LNCAP (cell line): Measurements from ENCODE around the gene TIAM2.

Source experiments
- TF ChIP-seq, protein P1 (sequence below): fragments of 450-650 bp; IDR thresholded peaks from 2 replicates; pipeline ENCODE4 v1.5.1; 2017; ENCODE audit warnings: mild to moderate bottlenecking

Gene TIAM2

DNA sequence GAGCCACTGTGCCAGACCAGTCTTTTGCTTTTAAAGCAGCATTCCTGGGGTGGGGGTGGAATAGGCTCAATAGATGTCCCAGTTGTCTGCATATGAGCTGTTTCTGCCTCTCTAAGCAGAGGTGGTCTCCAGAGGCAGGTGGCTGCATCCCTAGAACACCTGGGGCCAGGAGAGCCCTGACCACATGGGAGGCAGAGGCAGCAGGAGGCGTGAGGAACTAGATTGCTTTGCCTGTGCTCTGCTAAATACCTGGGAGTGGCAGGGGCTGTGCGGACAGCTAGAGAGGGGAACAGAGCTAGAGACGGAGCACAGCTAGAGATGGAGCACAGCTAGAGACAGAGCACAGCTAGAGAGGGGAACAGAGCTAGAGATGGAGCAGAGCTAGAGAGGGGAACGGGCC is 239.6 kb downstream of the TIAM2 start:
- TF ChIP-seq, protein P1, sequence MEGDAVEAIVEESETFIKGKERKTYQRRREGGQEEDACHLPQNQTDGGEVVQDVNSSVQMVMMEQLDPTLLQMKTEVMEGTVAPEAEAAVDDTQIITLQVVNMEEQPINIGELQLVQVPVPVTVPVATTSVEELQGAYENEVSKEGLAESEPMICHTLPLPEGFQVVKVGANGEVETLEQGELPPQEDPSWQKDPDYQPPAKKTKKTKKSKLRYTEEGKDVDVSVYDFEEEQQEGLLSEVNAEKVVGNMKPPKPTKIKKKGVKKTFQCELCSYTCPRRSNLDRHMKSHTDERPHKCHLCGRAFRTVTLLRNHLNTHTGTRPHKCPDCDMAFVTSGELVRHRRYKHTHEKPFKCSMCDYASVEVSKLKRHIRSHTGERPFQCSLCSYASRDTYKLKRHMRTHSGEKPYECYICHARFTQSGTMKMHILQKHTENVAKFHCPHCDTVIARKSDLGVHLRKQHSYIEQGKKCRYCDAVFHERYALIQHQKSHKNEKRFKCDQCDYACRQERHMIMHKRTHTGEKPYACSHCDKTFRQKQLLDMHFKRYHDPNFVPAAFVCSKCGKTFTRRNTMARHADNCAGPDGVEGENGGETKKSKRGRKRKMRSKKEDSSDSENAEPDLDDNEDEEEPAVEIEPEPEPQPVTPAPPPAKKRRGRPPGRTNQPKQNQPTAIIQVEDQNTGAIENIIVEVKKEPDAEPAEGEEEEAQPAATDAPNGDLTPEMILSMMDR: no peak

DNA sequence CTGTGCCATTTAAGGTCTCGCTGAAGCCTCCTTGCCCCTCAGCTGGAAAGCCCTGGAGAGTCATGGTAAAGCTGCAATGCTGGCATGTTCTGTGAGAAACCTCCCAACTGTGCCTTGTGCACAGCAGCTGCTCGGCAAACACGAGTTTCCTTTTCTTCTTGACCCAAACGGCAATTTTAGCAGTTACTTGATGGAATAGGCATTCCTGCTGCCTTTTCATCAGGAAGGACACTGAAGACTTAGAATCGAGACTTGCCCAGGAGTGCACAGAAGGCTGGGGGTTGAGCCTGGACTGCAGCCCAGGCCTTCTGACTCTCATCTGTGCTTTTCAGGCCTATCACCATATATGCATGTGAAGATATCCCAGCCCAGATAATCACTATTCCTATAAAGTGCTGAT is 240.0 kb downstream of the TIAM2 start:
- TF ChIP-seq, protein P1: no peak

DNA sequence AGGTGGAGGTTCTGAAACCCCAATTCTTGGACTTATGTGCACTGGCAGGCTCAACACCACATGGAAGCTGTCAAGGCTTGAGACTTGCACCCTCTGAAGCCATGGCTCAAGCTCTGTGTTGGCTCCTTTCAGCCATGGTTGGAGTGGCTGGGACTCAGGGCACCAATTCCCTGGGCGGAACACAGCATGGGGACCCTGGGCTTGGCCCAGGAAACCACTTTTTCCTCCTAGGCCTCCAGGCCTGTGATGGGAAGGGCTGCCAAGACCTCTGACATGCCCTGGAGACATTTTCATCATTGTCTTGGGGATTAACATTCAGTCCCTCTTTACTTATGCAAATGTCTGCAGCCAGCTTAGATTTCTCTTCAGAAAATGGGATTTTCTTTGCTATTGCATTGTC is 242.5 kb downstream of the TIAM2 start:
- TF ChIP-seq, protein P1: no peak

DNA sequence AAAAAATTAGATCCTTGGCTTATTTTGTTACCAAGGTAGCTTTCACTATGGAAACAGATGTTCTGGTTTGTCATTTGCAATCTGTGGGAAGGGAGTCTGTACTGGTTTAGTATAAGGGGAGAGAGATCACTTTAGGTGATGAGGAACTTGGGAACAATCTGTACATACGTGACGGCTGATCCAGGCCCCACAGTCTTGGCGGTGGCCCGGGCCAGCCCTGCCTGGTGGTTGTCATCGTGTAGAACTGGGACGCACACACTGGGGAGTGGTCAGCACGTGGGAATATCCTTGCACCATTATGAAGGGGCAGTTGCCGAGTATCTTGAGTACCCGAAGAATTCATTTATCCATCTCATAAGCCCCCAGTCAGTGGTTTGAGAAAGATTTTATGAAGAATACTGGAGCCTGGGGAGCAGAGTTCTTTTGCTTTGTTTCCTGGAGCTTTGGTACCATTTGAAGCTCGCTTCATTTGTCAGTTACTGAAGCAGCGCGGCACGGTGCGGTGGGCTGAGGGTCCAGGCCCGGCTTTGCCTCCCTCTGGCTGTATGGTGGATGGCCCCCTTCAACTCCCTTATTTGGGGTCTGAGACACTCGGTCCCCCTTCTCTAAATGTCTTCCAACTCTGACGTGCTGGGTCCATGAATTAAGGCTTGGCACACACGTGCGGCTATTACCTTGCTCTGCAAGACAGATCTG is 245.9 kb downstream of the TIAM2 start:
- TF ChIP-seq, protein P1: no peak

DNA sequence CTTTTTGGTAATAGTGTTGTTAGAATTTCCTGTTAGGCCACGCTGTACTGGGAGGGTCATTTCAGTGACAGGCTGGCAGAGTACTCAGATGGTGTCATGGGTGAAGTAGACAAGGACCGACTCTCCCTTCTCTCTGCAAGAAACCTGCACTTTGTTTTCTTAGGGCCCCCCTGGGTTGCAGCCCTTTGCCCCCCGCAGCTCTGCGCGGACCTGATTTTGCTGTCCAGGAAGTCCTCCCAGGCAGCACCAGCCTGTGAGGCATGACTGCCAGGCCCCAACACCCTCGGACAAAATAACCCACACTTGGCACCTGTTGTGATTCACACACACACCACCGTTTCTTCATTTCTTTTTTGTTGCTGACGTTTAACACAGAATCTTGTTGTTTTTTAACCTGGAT is 246.9 kb downstream of the TIAM2 start:
- TF ChIP-seq, protein P1: no peak

DNA sequence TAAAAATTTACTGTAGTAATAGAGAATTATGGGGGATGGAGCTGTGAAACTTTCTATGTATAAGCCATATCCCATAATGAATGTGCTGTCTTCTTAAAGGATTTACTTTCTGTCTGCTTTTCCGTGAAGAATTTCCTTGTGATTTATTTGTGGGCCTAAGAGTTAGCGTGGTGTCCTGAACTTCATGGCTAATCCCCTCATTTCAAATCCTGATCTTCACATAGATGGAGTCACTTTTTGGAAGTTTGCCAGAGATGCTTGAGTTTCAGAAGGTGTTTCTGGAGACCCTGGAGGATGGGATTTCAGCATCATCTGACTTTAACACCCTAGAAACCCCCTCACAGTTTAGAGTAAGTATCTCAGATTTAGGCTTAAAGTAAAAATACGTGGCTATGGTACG is 249.3 kb downstream of the TIAM2 start:
- TF ChIP-seq, protein P1: no peak

DNA sequence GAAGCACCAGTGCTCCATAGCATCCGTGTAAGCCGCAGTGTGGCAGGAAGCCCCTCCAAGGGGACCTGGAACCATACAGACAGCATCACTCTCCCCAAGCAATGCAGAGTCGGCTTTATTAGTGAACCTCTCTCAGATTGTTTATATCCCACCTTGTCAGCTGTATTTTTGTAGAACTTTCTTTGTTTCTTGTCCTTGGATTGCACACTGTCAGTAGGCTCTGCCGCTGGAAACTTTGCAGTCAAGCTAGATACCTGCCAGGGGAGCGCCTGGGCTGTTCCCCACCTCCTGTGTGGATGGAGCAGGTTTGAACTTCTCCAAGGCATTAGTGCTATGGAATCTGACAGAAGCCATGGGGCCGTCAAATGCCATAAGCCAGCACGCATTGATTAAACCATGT is 250.1 kb downstream of the TIAM2 start:
- TF ChIP-seq, protein P1: no peak

DNA sequence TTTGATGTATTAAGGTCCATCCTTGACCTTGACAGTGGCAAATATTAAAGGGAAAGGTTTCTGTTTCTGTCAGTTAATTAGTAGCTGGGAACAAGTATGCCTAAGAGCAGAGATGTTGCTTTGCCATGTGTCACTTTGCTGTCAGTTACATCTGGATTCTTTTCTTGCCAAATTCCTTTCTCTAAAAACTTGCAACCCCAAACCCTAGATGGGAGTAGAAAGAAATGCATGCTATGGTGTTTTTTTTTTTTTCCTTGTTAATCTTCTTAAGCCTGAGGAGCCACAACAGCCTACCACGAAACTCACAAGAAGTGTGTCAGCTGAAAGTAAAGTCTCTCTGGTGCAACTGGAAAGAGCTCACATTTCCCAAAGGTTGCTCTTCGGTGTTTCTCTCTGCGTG is 250.7 kb downstream of the TIAM2 start:
- TF ChIP-seq, protein P1: no peak
